Measurements from ENCODE around the gene FBXO7. TPM values are rescaled to one million over a fixed set of nuclear protein-coding genes. Genes with fewer than 3 reads are reported as not detected.

FBXO7 gene
- polyA plus RNA-seq, 4 donors = 109 to 123 (median 117) TPM

- peak in 1 of 4 donors; percentile 78 for DNase-seq (ENCODE audit: low read depth in 4 of 4, low spot score in 2 of 4)
These were observed 54.7 kb downstream of the FBXO7 start for GRCh38 chr22:32528984-32529982.

- DNase-seq (ENCODE audit: low read depth in 4 of 4, low spot score in 2 of 4) = no peak
These were observed 56.6 kb downstream of the FBXO7 start for GRCh38 chr22:32531228-32531627.

- no peak for DNase-seq (ENCODE audit: low read depth in 4 of 4, low spot score in 2 of 4)
These were observed 57.6 kb downstream of the FBXO7 start for GRCh38 chr22:32531931-32532819.

- no peak for DNase-seq (ENCODE audit: low read depth in 4 of 4, low spot score in 2 of 4)
These were observed 58.2 kb downstream of the FBXO7 start for GRCh38 chr22:32532820-32533128.

- no peak for DNase-seq (ENCODE audit: low read depth in 4 of 4, low spot score in 2 of 4)
These were observed 58.9 kb downstream of the FBXO7 start for GRCh38 chr22:32533265-32534111.

- DNase-seq (ENCODE audit: low read depth in 4 of 4, low spot score in 2 of 4) = no peak
These were observed 59.9 kb downstream of the FBXO7 start for GRCh38 chr22:32534252-32535235.

- no peak for DNase-seq (ENCODE audit: low read depth in 4 of 4, low spot score in 2 of 4)
These were observed 61.0 kb downstream of the FBXO7 start for GRCh38 chr22:32535531-32536190.

GRCh38 chr22:32536352-32536751 lies 61.7 kb downstream of the FBXO7 start:
- DNase-seq (ENCODE audit: low read depth in 4 of 4, low spot score in 2 of 4) = no peak

GRCh38 chr22:32538521-32538920 lies 63.9 kb downstream of the FBXO7 start:
- no peak for DNase-seq (ENCODE audit: low read depth in 4 of 4, low spot score in 2 of 4)

GRCh38 chr22:32539631-32540421 lies 65.2 kb downstream of the FBXO7 start:
- no peak for DNase-seq (ENCODE audit: low read depth in 4 of 4, low spot score in 2 of 4)

- no peak for DNase-seq (ENCODE audit: low read depth in 4 of 4, low spot score in 2 of 4)
These were observed 66.9 kb downstream of the FBXO7 start for GRCh38 chr22:32541481-32541880.

GRCh38 chr22:32542066-32542676 lies 67.6 kb downstream of the FBXO7 start:
- DNase-seq (ENCODE audit: low read depth in 4 of 4, low spot score in 2 of 4) = no peak

- DNase-seq (ENCODE audit: low read depth in 4 of 4, low spot score in 2 of 4) = no peak
These were observed 68.2 kb downstream of the FBXO7 start for GRCh38 chr22:32542677-32543357.

- DNase-seq (ENCODE audit: low read depth in 4 of 4, low spot score in 2 of 4) = no peak
These were observed 70.4 kb downstream of the FBXO7 start for GRCh38 chr22:32544953-32545558.

GRCh38 chr22:32545801-32546200 lies 71.2 kb downstream of the FBXO7 start:
- no peak for DNase-seq (ENCODE audit: low read depth in 4 of 4, low spot score in 2 of 4)

- no peak for DNase-seq (ENCODE audit: low read depth in 4 of 4, low spot score in 2 of 4)
These were observed 71.9 kb downstream of the FBXO7 start for GRCh38 chr22:32546496-32546895.

- no peak for DNase-seq (ENCODE audit: low read depth in 4 of 4, low spot score in 2 of 4)
These were observed 72.3 kb downstream of the FBXO7 start for GRCh38 chr22:32546935-32547334.

All from left renal cortex interstitium (tissue), 4 donors.